Stimulated activated CD8-positive, alpha-beta memory T cell treated with anti-CD3 and anti-CD28 coated beads, Interleukin-2, amount 100 ng/mL, for 1 hour (primary cell): Measurements from ENCODE around the gene GTPBP1.
A peak's percentile ranks its signal among the peaks of the same experiment; 100 is the strongest.

Experiments
- DNase-seq, 2 donors: peaks; one replicate each; pipeline ENCODE4 v3.0.0-alpha.2; 2020; ENCODE audit warnings: low read depth in 2 of 2

GTPBP1 gene

GRCh38 chr22:38757464-38757757 is 51.7 kb downstream of the GTPBP1 start:
- DNase-seq, result no peak

GRCh38 chr22:38758276-38758945 is 52.7 kb downstream of the GTPBP1 start:
- DNase-seq, result peak in 1 of 2 donors; percentile 50

- no peak for DNase-seq
These were observed 53.3 kb downstream of the GTPBP1 start for GRCh38 chr22:38759005-38759404.

- DNase-seq, result no peak
These were observed 54.9 kb downstream of the GTPBP1 start for GRCh38 chr22:38760477-38761201.

DNA sequence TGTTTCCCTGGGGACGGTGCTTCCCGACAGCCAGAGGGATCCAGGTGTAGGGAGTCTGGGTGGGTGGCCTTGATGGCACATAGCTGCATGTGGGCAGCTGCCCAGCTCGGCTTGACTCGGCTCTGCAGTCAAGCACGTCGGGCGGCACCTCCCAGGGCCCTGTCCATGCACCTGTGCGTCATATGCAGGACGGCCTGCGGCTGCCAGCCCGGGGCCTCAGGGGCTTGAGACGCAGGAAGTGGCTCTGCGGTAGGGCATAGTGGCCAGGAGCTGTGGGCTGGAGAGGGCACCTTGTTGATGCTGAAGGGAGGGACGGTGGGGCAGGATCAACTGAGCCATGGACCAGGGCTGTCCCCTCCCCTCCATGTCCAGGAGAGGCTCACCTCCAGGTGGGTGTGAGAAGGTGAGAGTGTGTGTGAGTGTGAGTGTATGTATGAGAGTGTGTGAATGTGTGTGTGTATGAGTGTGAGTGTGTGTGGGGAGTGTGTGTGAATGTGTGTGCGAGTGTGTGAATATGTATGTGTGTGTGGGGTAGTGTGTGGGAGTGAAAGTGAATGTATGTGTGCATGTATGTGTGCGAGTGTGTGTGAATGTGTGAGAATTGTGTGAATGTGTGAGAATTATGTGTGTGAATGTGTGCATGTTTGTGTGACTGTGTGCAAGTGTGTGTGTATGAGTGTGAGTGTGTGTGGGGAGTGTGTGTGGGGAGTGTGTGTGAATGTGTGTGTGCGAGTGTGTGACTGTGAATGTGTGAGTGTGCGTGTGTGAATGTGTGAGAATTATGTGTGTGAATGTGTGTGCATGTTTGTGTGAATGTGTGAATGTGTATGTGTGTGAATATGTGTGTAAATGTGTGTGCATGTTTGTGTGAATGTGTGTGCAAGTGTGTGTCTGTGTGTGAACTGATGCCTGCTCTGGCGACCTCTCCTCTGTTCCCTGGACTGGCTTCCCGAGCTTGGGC is 55.7 kb downstream of the GTPBP1 start:
- no peak for DNase-seq

- DNase-seq, result no peak
These were observed 56.8 kb downstream of the GTPBP1 start for GRCh38 chr22:38762551-38762983.

DNA sequence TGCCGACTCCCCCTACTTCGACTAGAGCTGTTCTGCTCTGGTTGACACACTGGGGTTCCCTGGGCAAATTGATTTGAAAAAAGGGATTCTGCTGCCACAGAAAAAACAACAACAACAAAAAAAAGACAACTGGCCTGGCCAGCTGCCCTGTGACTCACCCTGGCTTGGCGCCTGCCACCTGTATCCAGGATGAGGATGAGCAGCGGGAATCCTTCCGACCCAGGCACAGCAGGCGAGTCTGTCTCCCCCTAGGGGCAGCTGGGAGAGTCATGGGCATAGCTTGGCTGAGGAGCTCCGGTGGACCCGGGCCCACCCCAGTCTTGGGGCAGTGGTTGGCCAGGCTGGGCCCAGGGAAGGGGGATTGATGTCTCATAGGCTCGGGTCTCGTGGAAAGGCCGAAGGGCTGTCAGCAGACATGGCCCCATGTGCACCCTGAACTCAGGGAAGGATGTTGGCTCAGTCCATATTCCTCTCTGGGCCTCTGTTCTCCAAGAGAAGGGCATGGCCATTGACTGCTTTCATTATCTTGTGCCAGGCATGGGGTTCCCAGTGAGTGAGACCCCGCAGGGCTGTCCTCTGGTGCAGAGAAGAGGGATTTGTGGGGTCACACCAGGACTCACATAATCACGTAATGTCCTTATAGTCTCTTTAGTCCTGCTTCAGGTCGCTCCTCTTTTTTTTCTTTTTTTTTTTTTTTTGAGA is 60.5 kb downstream of the GTPBP1 start:
- DNase-seq, result no peak

DNA sequence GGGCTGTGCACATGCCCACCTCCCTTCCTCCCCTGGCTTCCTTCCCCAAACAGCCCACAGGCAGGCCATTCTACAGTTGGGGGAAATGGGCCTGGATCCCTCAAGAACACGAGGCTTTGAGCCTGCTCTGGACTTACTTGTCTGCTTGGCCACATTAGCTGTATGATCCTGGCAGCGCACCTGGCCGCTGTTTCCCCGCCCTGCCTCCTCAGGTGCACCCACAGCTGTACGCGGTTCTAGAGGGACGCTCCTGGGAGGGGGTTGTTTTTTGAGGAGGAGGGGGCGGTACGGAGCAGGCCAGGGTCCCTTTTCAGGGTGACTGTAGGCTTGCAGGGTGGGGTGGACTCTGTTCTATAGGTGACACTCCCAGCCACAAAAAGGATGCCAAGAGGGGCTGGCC is 61.6 kb downstream of the GTPBP1 start:
- DNase-seq, result no peak

DNA sequence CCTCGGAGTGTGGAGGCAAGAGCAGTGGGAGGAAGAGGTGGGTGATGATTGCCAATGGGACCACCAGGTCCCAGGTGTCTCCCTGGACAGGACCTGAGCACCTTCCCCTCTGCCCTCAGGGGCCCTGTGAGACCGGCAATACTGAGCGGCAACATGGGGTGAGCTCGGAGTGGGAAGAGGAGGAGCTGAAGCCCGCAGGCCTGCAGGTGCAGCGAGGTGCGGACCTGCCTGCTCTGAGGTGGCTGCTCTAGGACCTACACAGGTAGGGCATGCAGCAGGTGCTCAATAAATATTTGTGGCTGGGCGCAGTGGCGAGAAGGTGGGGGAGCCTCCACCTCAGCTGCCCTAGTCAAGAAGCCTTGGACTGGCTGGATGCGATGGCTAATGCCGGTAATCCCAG is 62.3 kb downstream of the GTPBP1 start:
- DNase-seq, result no peak

- no peak for DNase-seq
These were observed 64.7 kb downstream of the GTPBP1 start for GRCh38 chr22:38770257-38770949.

- DNase-seq, result no peak
These were observed 66.8 kb downstream of the GTPBP1 start for GRCh38 chr22:38772623-38772873.

GRCh38 chr22:38773363-38773946 is 67.7 kb downstream of the GTPBP1 start:
- no peak for DNase-seq

GRCh38 chr22:38774496-38775166 is 68.9 kb downstream of the GTPBP1 start:
- DNase-seq, result no peak

DNA sequence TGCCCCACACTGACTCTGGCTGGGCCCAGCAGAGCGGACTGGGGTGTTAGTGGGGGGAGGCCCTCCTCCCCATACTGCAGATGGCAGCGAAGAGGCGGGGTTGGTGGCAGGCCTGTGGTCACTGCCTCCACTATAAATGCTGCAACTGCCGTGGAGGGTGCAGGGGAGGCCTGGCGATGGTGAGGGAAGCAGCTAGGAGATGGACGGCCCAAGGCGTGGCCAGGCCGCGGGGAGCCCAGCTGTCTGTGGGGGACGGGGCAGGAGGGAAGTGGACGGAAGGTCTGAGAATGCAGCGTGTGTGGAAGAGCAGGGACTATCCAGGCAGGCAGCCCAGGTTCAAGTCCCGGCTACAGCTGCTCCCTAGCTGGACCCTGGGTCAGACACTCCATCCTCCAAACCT is 69.9 kb downstream of the GTPBP1 start:
- no peak for DNase-seq

- no peak for DNase-seq
These were observed 70.3 kb downstream of the GTPBP1 start for GRCh38 chr22:38776086-38776485.

GRCh38 chr22:38777087-38777671 is 71.4 kb downstream of the GTPBP1 start:
- no peak for DNase-seq

- no peak for DNase-seq
These were observed 75.3 kb downstream of the GTPBP1 start for GRCh38 chr22:38781033-38781432.

DNA sequence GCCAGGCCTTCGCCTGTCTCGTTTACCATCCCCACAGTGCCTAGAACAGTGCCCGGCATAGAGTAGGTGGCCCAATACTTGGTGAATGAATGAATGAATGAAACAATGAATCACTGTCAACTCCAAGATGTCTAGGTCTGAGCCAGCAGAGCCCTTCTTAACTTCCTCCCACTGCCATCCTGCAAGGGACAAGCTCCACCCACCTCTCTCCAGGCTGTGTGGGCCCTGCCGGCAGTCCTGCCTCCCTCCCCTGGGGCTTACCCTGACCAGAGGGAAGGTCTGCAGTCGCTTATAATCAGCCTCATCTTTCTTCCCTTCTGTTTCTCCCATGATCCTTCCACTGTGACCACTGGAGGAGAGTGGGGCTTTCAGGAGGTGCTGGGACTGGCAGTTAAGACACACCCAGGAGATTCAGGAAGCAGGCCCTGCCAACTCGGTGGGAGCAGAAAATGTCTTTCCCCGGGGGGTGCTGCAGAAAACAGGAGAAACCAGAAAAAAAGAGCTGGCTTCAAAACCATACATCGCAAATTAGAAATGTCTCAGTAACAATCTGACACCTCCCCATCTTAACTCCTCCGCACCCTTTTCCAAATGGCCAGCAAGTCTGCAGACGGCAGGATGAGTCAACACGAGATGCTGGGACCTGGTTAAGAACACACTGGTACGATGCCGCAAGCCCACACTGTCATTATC is 76.8 kb downstream of the GTPBP1 start:
- no peak for DNase-seq
